HepG2 (cell line): ENCODE measurements around the gene DLX1. TPM values are rescaled to one million over a fixed set of nuclear protein-coding genes. Genes with fewer than 3 reads are reported as not detected.
"Not testable (repeated sequence)": the region's sequence is repeated elsewhere in the genome, so short reads cannot be mapped to it uniquely, and the experiment has no call there.

Source experiments
- ATAC-seq: fragments of 200-7000 bp; cut with Tn5 transposase; 3 replicates; pipeline ENCODE4 v1.9.1; 2020; ENCODE audit warnings: mild to moderate bottlenecking, moderate library complexity
- BruUV-seq: library from RNA; stranded (reverse); fragments of 400-500 nt; replicated peaks from 2 replicates; lab custom pipeline; 2021; lab: Mats Ljungman, UMichigan
- CTCF ChIA-PET: fragments of 300-600 bp; formaldehyde crosslinking; extraction: SDS; loops from one replicate; lab custom pipeline; 2021; ENCODE audit warnings: low total read pairs, inconsistent platforms, low intra/inter-chr PET ratio; lab: Yijun Ruan, JAX
- POLR2A ChIA-PET: fragments of 350-600 bp; sonication (Branson Sonifier 250); formaldehyde crosslinking; loops from one replicate; lab custom pipeline; 2020; ENCODE audit warnings: antibody characterized with exemption, inconsistent platforms; lab: Yijun Ruan, JAX
- DNase-seq: peaks from one replicate; pipeline ENCODE4 v3.0.0-alpha.2; 2015; ENCODE audit warnings: low spot score
- FAIRE-seq: peaks from 3 replicates; lab custom pipeline; 2011; peaks lifted over from hg19 to GRCh38; lab: Jason Lieb, UNC
- H2AFZ ChIP-seq: one replicate; pipeline ENCODE4 v1.6.1; 2011; ENCODE audit warnings: low read length, inconsistent platforms
- H3K27ac ChIP-seq: fragments of 300-600 bp; 3 replicates; pipeline ENCODE4 v1.8.0; 2011; ENCODE audit warnings: mixed run types, mild to moderate bottlenecking, mixed read lengths, low read length, inconsistent platforms; ENCODE audit not compliant: insufficient read depth; ENCODE audit errors: extremely low read length
- H3K27me3 ChIP-seq, 2 experiments: fragments of 200-600 bp in 1 of 2; 2 replicates in 1 of 2; 3 replicates in 1 of 2; pipeline versions ENCODE4 v1.6.0 to v1.8.0; 2011; ENCODE audit warnings: low read length in 2 of 2, mild to moderate bottlenecking in 2 of 2, moderate library complexity in 2 of 2, inconsistent platforms in 1 of 2; ENCODE audit not compliant: insufficient read depth in 2 of 2, control insufficient read depth in 1 of 2
- H3K36me3 ChIP-seq, 2 experiments: fragments of 200-600 bp in 1 of 2; replicated peaks in 1 of 2; 2 replicates in 1 of 2; 3 replicates in 1 of 2; pipeline versions ENCODE4 v1.5.1 to v1.8.0; 2011; ENCODE audit warnings: low read length in 2 of 2, inconsistent platforms in 1 of 2; ENCODE audit not compliant: insufficient read depth in 2 of 2, control insufficient read depth in 1 of 2
- H3K4me1 ChIP-seq: 2 replicates; pipeline ENCODE4 v1.5.1; 2012; ENCODE audit warnings: low read length, inconsistent platforms; ENCODE audit not compliant: insufficient read depth
- H3K4me2 ChIP-seq: 2 replicates; pipeline ENCODE4 v1.6.0; 2011; ENCODE audit warnings: low read depth, low read length, inconsistent platforms
- H3K4me3 ChIP-seq, 3 experiments: fragments of 200-600 bp in 1 of 3; sonication (generic), shearing (Covaris generic) in 1 of 3; replicated peaks in 1 of 3; 2 replicates each; pipeline ENCODE4 v1.5.1; 2011 to 2016; ENCODE audit warnings: low read length in 3 of 3, inconsistent platforms in 2 of 3, low read depth in 2 of 3, mild to moderate bottlenecking in 2 of 3, control low read depth in 1 of 3, mixed read lengths in 1 of 3; ENCODE audit not compliant: insufficient read depth in 1 of 3
- H3K79me2 ChIP-seq: one replicate; pipeline ENCODE4 v1.6.1; 2011; ENCODE audit warnings: low read length, inconsistent platforms; ENCODE audit not compliant: insufficient read depth
- H3K9ac ChIP-seq: 2 replicates; pipeline ENCODE4 v1.6.0; 2011; ENCODE audit warnings: mild to moderate bottlenecking, low read depth, low read length, inconsistent platforms; ENCODE audit not compliant: insufficient read depth
- H3K9me3 ChIP-seq: 2 replicates; pipeline ENCODE4 v1.5.1; 2012; ENCODE audit warnings: mild to moderate bottlenecking, low read length
- H4K20me1 ChIP-seq: 2 replicates; pipeline ENCODE4 v1.6.0; 2011; ENCODE audit warnings: inconsistent platforms, mild to moderate bottlenecking, low read length, moderate library complexity; ENCODE audit not compliant: insufficient read depth
- ARNTL ChIP-seq: sonication (generic); formaldehyde crosslinking; IDR thresholded peaks from 2 replicates; pipeline ENCODE4 v1.4.0; 2020; ENCODE audit warnings: mild to moderate bottlenecking, missing genetic modification reagents
- DMTF1 ChIP-seq: sonication (generic); formaldehyde crosslinking; IDR thresholded peaks from 2 replicates; pipeline ENCODE4 v1.4.0; 2020; ENCODE audit warnings: mild to moderate bottlenecking, missing genetic modification reagents
- LCORL ChIP-seq, 2 experiments: fragments of 450-650 bp in 1 of 2; sonication (generic) in 1 of 2; formaldehyde crosslinking in 1 of 2; IDR thresholded peaks; 2 replicates each; pipeline versions ENCODE4 v1.5.0 to v1.6.1; 2017 to 2020; ENCODE audit warnings: antibody characterized with exemption in 1 of 2, missing genetic modification reagents in 1 of 2
- SPEN ChIP-seq: sonication (generic); formaldehyde crosslinking; IDR thresholded peaks from 2 replicates; pipeline ENCODE4 v1.5.1; 2020; ENCODE audit warnings: low read depth, mild to moderate bottlenecking, missing genetic modification reagents
- TGIF2 ChIP-seq: IDR thresholded peaks from 2 replicates; pipeline ENCODE4 v1.6.1; 2016; ENCODE audit warnings: control low read depth, missing compliant biosample characterization
- ZNF784 ChIP-seq: sonication (generic); formaldehyde crosslinking; IDR thresholded peaks from 2 replicates; pipeline ENCODE4 v1.5.1; 2020; ENCODE audit warnings: missing genetic modification reagents, mild to moderate bottlenecking, borderline replicate concordance
- WGBS: methylation state at CpG from one replicate; pipeline ENCODE4 v1.1.6; 2017; ENCODE audit warnings: low lambda C conversion rate; 5-methylcytosine and 5-hydroxymethylcytosine counted together
- in situ Hi-C: cut with HindIII; loops from 2 replicates; pipeline ENCODE4 v1.10.0; 2017; ENCODE audit warnings: low pct_unique_long_range_greater_than_20kb; ENCODE audit not compliant: extremely low pct_ligation_motif_present
- intact Hi-C: fragments of 100-400 bp; cut with micrococcal nuclease; formaldehyde crosslinking; loops from one replicate; pipeline ENCODE4 v1.10.0; 2022; ENCODE audit not compliant: unreplicated experiment
- polyA plus RNA-seq, 8 experiments: library from polyadenylated mRNA; depleted of rRNA in 3 of 8; stranded (reverse) in 7 of 8; unstranded in 1 of 8; fragments of >200 nt; fragmentation: Illumina TruSeq in 4 of 8; extraction: Trizol in 4 of 8; gene quantifications; 2 replicates each; pipeline versions ENCODE4 v1.2.1 to v1.2.3, GENCODE V29; 2011 to 2016; ENCODE audit warnings: low read depth in 4 of 8, missing spikeins in 1 of 8, mixed read lengths in 1 of 8; ENCODE audit not compliant: insufficient read depth in 1 of 8
- total RNA-seq, 5 experiments: library from RNA; depleted of rRNA; stranded (reverse); fragments of >200 nt; fragmentation: Illumina TruSeq; extraction: Trizol; gene quantifications; 2 replicates each; pipeline ENCODE4 v1.2.3, GENCODE V29; 2016; ENCODE audit warnings: low read depth in 1 of 5

The DLX1 gene
- total and polyA plus RNA-seq, 2 of the 13 experiments (the other 11 are each of a cell fraction or from before 2014, with no cell fraction given), result 0.18 to 0.86 TPM

GRCh38 chr2:172066394-172066886 lies 18.9 kb upstream of the DLX1 start (continued):
- TF ChIP-seq TGIF2 (no peak), SPEN (CRISPR knock-in tag) (no peak)
- TF ChIP-seq, all 625 proteins: peak for 0

- H3K79me2 ChIP-seq, H3K36me3 ChIP-seq, CTCF ChIA-PET, BruUV-seq, ATAC-seq, H3K4me2 ChIP-seq, DNase-seq, H3K27me3 ChIP-seq, H3K9ac ChIP-seq, H3K4me3 ChIP-seq, intact Hi-C loops, H3K9me3 ChIP-seq, H3K27ac ChIP-seq, POLR2A ChIA-PET, FAIRE-seq, H2AFZ ChIP-seq, in situ Hi-C loops, H4K20me1 ChIP-seq: not testable (repeated sequence)
- WGBS, result 95% methylated on average over 4 of the region's 4 CpGs
- H3K4me1 ChIP-seq, result peaks cover 15% of the 10 kb centered on the region
Observed at GRCh38 chr2:172067905-172068304, 17.4 kb upstream of the DLX1 start.

- ChIA-PET CTCF (no interaction called here), POLR2A (no interaction called here)
- Histone ChIP-seq H3K4me2 (no peak overlapping the region), H3K27ac (no peak overlapping the region), H3K36me3 (no peaks in the 10 kb centered on the region), H3K79me2 (no peaks in the 10 kb centered on the region), H3K4me1 (peaks cover 19% of the 10 kb centered on the region), H3K9ac (no peak overlapping the region), H2AFZ (no peak overlapping the region), H3K4me3 (no peak overlapping the region), H3K27me3 (no peaks in the 10 kb centered on the region), H4K20me1 (no peaks in the 10 kb centered on the region), H3K9me3 (no peaks in the 10 kb centered on the region)
- 88% methylated on average over 1 of the region's 1 CpG for WGBS
- no peak for ATAC-seq
- no peak for DNase-seq
- no peak for FAIRE-seq
- no TSS peak for BruUV-seq
- in situ Hi-C loops, result no loop called here
- no peak for TF ChIP-seq LCORL (IDR thresholded peaks at IDR 0.05)
- TF ChIP-seq LCORL (CRISPR knock-in tag; IDR thresholded peaks at IDR 0.05), result no peak
- TF ChIP-seq DMTF1 (CRISPR knock-in tag), result no peak
- TF ChIP-seq ZNF784 (CRISPR knock-in tag), result no peak
- TF ChIP-seq ARNTL (CRISPR knock-in tag), result no peak
- intact Hi-C loops, result no loop called here
Observed at GRCh38 chr2:172070936-172071335, 14.4 kb upstream of the DLX1 start.
